Osteocyte (in vitro differentiated cells): ENCODE measurements around the gene CCDC186. TPM values are rescaled to one million over a fixed set of nuclear protein-coding genes. Genes with fewer than 3 reads are reported as not detected.

Experiments used
- DNase-seq: peaks from one replicate; pipeline ENCODE4 v3.0.0; 2021; ENCODE audit warnings: mixed read lengths; ENCODE audit not compliant: unreplicated experiment; ENCODE audit errors: extremely low spot score
- H3K27ac Mint-ChIP-seq: one replicate; pipeline ENCODE4 v1.8.0; 2021; ENCODE audit warnings: mild to moderate bottlenecking, mixed read lengths; ENCODE audit not compliant: unreplicated experiment
- H3K27me3 Mint-ChIP-seq: one replicate; pipeline ENCODE4 v1.8.0; 2021; ENCODE audit warnings: mixed read lengths; ENCODE audit not compliant: unreplicated experiment
- H3K36me3 Mint-ChIP-seq: one replicate; pipeline ENCODE4 v1.8.0; 2021; ENCODE audit warnings: mixed read lengths; ENCODE audit not compliant: unreplicated experiment
- H3K4me1 Mint-ChIP-seq: one replicate; pipeline ENCODE4 v1.8.0; 2021; ENCODE audit warnings: mixed read lengths; ENCODE audit not compliant: unreplicated experiment
- H3K4me3 Mint-ChIP-seq: one replicate; pipeline ENCODE4 v1.8.0; 2021; ENCODE audit warnings: mild to moderate bottlenecking, moderate library complexity, mixed read lengths; ENCODE audit not compliant: unreplicated experiment
- H3K9me3 Mint-ChIP-seq: one replicate; pipeline ENCODE4 v1.8.0; 2021; ENCODE audit warnings: mixed read lengths; ENCODE audit not compliant: unreplicated experiment
- total RNA-seq: library from RNA; stranded (reverse); gene quantifications from 2 replicates; pipeline ENCODE4 v1.2.1, GENCODE V29; 2021
- TF ChIP-seq, protein P1 (sequence below): fragments of 200-600 bp; sonication (generic); IDR thresholded peaks from 2 replicates; pipeline ENCODE4 v1.5.0; 2021; ENCODE audit warnings: antibody characterized with exemption, mild to moderate bottlenecking, moderate library complexity

Gene CCDC186
- total RNA-seq, 1 donor from 2014 or later: 23.8 TPM

DNA sequence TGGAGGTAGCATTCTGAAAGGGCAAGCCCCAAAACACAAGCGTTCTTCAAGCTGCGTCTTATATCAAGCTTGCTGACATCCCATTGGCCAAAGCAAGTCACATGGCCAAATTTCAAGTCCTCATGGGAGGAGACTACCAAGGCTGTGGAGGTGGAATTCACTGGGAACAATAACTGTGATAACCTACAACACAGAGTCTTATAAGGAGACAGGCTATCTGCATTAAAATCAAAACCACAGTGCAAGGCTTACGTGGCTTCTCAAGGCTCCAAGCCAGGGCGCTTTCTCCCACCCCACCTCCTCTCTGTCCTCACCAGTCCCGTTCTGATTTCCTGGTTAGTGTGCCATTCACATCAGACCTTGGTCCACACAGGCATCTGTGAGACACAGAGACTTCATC, 91.0 kb downstream of the CCDC186 start:
- H3K9me3 Mint-ChIP-seq: no peaks in the 10 kb centered on the region
- no peak overlapping the region for H3K27ac Mint-ChIP-seq
- no peak overlapping the region for H3K4me3 Mint-ChIP-seq
- no peak for DNase-seq
- H3K4me1 Mint-ChIP-seq: peaks cover 4% of the 10 kb centered on the region
- H3K27me3 Mint-ChIP-seq: peaks cover 2% of the 10 kb centered on the region
- TF ChIP-seq, protein P1, sequence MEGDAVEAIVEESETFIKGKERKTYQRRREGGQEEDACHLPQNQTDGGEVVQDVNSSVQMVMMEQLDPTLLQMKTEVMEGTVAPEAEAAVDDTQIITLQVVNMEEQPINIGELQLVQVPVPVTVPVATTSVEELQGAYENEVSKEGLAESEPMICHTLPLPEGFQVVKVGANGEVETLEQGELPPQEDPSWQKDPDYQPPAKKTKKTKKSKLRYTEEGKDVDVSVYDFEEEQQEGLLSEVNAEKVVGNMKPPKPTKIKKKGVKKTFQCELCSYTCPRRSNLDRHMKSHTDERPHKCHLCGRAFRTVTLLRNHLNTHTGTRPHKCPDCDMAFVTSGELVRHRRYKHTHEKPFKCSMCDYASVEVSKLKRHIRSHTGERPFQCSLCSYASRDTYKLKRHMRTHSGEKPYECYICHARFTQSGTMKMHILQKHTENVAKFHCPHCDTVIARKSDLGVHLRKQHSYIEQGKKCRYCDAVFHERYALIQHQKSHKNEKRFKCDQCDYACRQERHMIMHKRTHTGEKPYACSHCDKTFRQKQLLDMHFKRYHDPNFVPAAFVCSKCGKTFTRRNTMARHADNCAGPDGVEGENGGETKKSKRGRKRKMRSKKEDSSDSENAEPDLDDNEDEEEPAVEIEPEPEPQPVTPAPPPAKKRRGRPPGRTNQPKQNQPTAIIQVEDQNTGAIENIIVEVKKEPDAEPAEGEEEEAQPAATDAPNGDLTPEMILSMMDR: no peak
- H3K36me3 Mint-ChIP-seq: no peaks in the 10 kb centered on the region

DNA sequence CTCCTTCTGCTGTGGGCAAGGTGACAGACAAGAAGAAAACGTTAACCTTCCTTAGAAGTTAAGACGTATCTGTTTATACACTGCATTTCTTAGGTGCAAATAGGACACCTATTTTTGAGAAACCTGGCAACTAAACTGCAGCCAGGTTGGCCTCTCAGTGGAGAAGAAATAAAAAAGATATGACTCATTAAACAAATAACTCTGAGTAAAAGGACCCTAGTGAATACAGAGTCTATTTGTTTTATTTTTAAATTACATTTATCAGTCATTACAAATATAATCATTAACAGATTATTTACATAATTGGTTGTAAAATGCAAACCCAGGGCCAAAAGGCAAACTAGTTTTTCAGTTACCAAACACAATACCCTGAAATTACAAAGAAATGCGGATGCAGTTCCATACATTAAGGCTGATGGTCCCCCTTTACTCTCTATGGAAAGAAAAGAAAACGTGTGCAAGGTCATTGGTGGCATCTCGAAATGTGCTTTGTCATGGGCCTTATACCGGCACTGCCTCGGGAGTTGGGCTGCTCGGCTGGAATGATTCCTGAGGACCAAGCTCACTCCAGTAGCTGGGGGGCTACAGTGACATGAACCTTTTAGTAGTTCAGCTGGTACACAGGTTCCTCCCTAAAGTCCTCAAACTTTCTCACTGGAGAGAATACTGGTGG, 92.0 kb downstream of the CCDC186 start:
- no peak for DNase-seq
- no peaks in the 10 kb centered on the region for H3K36me3 Mint-ChIP-seq
- H3K9me3 Mint-ChIP-seq: no peaks in the 10 kb centered on the region
- TF ChIP-seq, protein P1: no peak
- peaks cover 4% of the 10 kb centered on the region for H3K4me1 Mint-ChIP-seq
- no peak overlapping the region for H3K27ac Mint-ChIP-seq
- H3K27me3 Mint-ChIP-seq: peaks cover 2% of the 10 kb centered on the region
- H3K4me3 Mint-ChIP-seq: no peak overlapping the region

DNA sequence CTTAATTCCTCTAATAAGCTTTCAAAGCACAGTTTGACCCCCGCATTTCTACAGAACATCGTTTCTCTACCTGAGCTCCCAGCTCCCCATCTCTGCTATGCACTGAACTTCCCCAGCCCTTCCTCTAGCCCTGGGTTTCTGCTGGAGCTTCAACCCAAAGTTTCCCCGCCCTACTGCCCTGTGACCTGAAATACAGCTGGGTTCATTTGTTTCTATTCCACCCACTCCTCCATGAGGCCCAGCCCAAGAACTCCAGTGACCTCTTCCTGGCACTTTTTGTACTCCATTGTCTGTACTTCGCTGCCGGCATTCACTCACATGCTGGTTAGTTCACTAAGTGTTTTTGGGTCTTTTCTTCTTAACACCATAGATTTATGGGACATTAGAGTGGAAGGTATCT, 94.6 kb downstream of the CCDC186 start:
- TF ChIP-seq, protein P1: no peak
- no peak overlapping the region for H3K4me3 Mint-ChIP-seq

DNA sequence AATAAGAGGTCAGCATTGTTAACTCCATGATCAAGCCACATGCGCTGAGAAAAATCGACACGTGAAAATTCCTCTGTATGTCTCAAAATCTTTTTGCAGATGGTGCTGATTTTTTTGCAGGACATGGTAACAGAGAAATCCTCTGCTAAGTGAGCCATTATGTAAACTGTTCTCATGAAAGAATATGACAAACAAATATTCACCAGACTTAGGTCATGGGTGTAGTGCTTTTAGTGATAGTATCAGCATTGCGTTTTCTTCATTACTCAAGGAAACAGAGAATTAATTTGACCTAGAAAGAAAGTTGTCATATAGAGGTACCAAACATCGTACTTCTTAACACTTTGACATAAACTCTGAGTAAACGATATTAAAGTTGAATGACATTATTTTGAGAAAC, 95.7 kb downstream of the CCDC186 start:
- Mint-ChIP-seq H3K27ac (no peak overlapping the region), H3K36me3 (no peaks in the 10 kb centered on the region), H3K4me3 (no peak overlapping the region), H3K4me1 (peaks cover 4% of the 10 kb centered on the region), H3K27me3 (peaks cover 2% of the 10 kb centered on the region), H3K9me3 (no peaks in the 10 kb centered on the region)
- DNase-seq: no peak
- TF ChIP-seq, protein P1: no peak

More for the DNA sequence above, 94.6 kb downstream of the CCDC186 start:
- H3K4me1 Mint-ChIP-seq: peaks cover 4% of the 10 kb centered on the region
- H3K9me3 Mint-ChIP-seq: no peaks in the 10 kb centered on the region
- peaks cover 2% of the 10 kb centered on the region for H3K27me3 Mint-ChIP-seq
- no peaks in the 10 kb centered on the region for H3K36me3 Mint-ChIP-seq
- H3K27ac Mint-ChIP-seq: no peak overlapping the region
- DNase-seq: no peak

DNA sequence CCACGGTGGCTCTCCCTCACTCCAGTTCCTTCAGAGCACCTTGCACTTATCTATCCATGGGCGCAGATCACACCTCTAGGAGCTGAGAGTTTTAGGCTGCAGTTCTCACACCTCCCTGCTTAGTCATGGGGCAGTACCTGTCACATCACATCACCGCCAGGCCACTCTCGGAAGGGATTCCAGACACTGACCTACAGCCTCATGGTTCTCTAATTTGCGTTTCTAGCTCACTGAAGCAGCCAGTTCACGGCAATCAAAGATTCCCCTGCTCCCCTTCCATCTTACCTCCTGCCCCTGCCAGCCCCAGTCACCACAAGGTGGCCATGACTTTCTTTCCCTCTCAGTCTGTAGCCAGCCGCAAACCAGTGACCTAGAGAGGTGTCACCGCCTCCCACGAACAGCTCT, 96.2 kb downstream of the CCDC186 start:
- TF ChIP-seq, protein P1: no peak
- Mint-ChIP-seq H3K36me3 (no peaks in the 10 kb centered on the region), H3K4me3 (no peak overlapping the region), H3K9me3 (no peaks in the 10 kb centered on the region), H3K27ac (no peak overlapping the region), H3K27me3 (peaks cover 2% of the 10 kb centered on the region), H3K4me1 (peaks cover 4% of the 10 kb centered on the region)
- no peak for DNase-seq
